ELF-1 (cell line): Measurements from ENCODE around the gene ZFPM1.
"Not testable (repeated sequence)": the region's sequence is repeated elsewhere in the genome, so short reads cannot be mapped to it uniquely, and the experiment has no call there.

Experiments
- DNase-seq: peaks from one replicate; pipeline ENCODE4 v3.0.0-alpha.2; 2016; ENCODE audit warnings: low read depth, low spot score

ZFPM1 gene

DNA sequence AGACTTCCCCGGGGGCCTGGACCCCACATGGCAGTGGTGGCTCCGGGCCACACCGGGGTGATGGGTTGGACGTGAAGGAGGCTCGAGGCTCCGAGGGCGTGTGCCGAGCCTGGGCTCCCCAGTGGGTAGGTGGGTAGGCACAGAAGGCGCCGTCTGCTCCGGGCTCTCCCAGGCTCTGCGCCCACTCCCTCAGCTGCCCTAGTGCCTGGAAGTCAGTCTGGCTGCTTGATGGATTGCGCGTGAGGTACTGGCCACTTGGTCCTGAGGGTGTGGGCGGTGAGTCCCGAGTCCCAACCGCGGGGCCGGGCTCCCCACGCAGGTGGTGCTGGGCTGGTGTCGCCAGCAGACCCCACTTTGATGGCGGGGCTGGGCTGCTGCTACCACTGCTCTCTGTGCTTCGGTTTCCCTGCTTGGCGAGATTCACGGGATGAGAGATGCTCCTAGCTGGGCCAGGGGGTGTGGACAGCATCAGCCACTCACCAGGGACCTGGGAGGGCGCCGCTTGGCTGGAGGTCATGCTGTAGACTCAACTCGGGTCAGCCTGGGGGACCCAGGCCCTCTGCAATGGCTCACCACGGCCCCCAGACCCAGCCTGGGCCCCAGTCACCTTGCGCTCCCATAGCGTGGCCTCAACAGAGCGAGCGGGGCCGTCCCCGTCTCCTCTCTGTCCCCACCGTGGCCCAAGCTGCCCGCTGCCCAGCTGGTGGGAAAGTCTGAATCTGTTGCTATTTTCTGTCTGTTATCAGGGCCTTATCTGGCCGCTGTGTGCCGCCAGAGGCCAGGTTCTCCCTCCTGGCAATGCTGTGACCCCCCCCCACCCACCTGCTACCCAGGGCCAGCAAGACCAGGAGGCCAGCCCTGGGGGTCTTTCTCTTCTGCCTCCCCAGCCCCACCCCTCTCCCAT is 26.1 kb downstream of the ZFPM1 start:
- no peak for DNase-seq

DNA sequence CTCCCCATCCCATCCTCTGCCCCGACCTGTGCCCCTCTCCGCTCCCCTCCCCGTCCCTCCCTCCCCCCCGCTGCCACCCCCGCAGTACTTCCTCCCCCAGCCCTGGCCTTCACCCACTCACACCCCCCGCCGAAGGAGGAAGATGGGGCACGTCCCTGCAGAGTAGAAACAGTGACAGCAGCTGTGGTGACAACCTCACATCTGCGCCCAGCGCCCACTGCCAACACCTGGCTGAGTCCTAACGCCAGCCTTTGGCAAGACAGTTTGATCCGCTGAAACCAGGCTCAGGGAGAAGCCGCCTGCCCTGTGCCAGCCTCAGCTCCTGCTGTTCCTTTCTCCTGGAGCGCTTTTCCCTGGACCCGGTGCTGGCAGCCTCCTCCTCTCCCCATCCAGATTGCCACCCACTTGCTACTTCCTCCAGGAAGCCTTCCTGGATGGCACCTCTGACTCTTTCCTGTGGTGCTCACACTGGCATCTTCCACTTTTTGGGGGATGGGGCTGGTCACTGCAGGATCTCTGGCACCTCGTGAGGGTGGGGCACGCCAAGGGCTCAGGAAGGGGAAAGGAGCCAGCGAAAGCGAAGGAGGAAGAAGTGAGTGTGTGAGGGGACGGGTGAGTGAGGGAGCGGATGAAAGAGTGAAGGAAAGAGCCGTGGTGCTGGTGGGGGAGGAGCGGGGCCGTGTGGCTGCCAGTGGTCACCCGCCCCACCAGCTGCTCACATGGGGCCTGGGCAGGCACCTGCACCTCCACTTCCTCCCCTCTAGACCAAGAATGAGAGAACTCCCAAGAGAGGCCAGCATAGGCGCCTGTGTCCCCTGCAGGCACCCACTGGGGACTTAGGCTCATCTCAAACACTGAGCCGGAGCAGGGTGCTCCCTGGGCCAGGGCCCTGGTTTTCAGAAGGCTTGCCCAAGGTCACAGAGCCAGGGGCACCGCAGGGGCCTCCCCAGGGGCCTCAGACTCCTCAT is 27.0 kb downstream of the ZFPM1 start:
- DNase-seq, result no peak

DNA sequence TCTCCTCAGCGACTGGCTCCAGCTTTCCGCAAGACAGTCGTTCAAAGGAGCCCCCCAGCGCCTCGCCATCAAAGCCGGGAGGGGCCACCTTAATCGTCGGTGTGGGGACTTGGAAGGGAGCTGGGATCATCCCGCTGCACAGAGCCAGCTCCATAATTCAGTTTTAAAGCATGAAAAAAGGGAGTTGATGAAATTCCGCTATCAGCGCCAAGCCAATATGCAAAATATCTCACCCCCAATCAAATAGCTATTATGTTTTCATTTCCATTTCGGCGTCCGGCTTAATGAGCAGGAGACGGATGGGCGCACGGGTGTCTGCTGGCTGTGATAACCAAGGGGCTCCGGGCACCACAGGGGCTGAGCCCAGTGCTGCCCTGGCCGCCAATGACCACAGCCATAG is 27.7 kb downstream of the ZFPM1 start:
- no peak for DNase-seq

DNA sequence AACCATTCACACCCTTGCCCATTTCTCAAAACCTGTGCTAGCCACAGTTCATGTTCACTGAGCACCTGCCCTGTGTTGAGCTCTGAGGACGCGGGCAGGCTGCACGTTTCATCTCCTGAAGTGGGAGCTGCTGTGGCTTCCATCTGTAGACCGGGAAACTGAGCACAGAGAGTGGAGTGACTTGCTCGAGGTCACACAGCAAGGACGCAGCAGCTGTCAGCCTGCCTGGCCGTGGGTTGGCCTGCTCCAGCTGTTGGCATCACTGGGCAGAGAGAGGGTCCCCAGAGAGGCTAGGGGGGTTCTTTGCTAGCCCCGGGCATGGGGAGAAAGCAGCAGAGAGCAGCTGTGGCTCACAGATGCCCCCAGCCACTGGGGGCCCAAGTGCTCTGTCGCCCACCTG is 28.8 kb downstream of the ZFPM1 start:
- no peak for DNase-seq

DNA sequence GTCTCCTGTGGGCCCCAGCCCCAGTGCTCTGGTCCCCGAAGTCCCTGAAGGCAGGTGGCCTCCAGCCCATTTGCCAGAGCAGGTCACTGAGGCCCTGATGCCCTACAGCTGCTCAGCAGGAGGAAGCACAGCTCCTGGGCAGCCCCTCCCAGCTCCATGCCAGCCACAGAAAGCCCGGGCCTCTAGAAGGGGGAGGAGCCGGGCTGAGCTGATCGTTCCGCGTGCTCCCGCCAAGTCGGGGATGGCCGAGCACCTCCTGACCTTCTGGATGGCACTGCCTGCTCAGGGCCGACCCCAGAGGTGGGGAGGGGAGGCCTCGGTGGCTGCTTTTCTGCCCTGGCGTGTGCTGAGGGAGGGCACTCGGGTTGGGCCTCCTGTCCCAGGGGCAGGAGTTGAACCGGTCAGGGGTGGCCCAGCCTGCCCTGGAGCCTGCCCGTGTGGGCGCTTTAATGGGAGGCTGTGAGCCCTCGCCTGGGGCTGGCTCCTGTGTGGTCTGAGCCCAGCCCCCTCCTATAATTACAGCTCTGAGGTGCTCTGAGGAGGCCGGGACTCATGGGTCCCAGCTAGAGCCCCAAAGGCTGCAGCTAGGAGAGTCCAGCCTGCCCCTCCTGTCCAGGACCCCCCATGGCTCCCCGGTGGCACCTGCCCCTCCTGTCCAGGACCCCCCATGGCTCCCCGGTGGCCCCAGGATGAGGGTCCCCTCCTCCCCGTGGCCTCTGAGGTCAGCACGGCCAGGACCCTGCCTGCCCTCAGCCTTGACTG is 29.7 kb downstream of the ZFPM1 start:
- DNase-seq, result peak; percentile 56

DNA sequence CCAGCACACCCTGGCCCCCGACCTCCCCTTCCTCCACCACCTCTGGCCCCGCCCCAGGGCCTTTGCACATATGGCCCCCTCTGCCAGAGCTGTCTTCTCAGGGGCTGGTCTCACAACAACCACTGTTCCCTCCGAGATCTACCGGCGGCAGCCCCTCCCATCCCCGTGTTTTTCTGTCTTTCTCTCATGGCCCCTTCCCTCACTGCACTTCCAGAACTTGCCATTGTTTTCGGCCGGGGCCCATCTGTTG is 30.2 kb downstream of the ZFPM1 start:
- no peak for DNase-seq

DNA sequence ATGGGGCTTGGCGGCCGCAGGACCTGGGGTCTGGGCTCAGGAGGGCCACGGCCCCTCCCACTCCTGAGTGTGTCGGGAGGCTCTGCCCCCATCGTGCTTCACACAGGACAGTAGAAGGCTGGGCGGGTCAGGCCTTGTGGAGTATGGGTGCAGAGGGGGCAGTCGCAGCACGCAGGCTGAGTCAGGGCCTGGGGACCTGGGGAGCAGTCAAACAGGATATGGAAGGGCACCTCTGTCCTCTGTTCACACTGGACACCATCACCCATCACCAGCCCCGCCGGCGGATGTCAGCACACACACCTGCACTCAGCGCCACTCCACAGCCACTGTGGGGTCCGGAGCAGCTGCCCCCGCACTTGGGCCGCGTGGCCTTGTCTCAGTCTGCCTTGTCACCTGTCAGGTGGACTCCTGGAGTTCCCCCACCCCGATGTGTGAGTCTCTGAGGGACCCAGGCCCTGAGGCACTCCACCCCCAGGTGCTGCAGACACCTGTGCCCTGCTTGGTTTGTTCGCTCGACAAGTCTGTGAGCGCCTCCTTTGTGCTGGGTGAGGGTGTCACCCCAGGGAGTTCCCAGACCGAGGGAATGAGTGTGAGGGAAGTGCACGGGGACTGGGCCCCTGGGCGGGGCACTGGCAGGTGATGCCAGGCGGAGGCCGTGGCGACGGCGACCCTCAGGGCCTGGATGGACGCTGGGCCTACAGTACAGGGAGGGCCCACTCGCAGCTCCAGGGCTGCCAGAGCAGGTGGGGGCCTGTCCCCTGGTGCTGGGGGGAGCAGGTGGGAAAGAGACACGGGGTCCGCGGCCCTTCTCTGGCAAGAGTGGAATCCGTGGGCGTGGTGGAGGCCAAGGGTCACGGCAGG is 31.7 kb downstream of the ZFPM1 start:
- DNase-seq, result no peak

DNA sequence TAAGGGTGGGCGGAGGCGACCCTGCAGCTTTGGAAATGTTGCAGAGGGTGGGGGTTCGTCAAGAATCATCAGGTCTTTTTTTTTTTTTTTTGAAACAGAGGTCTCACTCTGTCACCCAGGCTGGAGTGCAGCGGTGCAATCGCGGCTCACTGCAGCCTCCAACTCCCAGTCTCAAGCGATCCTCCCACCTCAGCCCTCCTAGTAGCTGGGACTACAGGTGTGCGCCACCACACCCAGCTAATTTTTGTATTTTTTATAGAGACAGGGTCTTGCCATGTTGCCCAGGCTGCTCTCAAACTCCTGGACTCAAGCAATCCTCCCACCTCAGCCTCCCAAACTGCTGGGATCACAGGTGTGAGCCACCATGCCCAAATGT is 32.3 kb downstream of the ZFPM1 start:
- not testable (repeated sequence) for DNase-seq

DNA sequence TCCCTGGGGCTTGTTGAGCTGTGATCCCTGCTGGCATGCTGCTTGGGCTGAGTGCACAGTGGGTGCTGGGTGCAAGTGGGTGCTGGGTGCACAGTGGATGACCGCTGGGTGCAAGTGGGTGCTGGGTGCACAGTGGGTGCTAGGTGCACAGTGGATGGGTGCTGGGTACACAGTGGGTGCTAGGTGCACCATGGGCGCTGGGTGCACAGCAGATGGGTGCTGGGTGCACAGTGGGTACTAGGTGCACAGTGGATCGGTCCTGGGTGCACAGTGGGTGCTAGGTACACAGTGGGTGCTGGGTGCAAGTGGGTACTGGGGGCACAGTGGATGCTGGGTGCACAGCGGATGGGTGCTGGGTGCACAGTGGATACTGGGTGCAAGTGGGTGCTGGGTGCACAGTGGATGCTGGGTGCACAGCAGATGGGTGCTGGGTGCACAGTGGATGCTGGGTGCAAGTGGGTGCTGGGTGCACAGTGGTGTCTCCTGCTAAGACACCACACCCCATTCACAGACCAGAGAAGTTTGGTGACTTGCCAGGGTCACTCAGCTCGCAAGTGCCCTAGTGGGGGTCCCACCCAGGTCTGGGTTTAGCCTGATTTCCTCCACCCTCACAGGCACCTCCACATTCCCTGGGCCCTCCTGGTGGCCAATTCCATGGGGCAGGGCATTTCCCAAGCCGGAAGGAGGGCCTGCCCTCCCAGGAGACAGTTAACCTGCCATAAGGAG is 33.5 kb downstream of the ZFPM1 start:
- DNase-seq, result no peak

DNA sequence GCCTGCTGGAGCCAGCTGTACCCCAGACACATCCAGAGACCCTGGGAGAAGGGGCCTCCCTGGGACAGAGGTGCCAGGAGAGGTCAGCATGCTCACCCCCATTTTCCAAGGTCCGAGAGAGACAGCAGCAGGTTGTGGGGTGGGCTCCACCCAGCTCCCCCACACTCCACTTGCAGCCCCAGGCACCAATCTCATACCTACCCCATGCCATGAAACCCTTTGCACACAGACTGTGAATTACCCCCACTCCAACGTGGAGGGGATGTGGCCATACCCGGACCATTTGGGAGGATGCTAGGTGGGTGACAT is 34.0 kb downstream of the ZFPM1 start:
- DNase-seq, result no peak

DNA sequence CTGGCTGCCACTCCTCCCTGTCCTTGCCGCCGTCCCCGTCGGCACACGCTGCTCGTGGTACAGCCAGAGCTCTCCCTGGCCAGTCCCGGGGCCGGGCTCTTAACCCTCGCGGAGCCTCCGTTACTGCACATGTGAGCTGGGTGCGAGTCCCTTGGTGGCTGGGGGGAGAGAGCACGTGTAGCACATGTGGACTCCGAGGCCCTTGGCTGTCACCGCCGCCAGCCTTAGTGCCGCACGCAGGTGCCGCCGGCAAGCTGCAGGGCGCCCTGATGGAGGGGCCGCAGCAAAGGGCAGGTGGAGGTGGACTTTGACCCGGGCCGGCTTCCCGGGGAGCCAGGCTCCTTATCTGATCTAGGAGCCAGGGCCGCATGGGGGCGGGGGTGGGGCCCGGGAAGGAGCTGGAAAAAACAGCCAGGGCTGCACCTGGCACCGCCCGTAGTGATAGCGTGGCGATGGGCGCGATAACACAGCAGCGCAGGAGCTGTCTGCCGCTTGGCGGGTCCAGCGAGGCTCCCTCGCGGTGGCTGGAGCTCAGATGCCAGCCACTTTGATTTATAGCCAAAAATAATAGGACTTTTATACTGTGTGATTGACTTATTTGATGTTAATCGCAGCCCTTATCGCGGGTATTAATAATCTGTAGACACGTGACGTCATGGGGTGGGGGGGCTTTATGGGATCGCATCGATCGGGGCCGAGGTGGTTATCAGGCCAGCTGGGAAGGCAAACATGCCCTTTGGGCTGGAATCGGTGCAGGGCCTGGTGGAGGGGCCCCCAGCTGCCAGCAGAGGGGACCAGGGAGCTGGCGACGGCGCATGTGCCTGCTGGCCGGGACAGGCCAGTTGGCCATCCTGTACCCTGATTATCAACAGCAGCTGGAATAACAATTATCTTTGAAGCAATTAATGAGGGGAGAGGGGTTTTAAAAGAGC is 35.1 kb downstream of the ZFPM1 start:
- DNase-seq, result no peak

DNA sequence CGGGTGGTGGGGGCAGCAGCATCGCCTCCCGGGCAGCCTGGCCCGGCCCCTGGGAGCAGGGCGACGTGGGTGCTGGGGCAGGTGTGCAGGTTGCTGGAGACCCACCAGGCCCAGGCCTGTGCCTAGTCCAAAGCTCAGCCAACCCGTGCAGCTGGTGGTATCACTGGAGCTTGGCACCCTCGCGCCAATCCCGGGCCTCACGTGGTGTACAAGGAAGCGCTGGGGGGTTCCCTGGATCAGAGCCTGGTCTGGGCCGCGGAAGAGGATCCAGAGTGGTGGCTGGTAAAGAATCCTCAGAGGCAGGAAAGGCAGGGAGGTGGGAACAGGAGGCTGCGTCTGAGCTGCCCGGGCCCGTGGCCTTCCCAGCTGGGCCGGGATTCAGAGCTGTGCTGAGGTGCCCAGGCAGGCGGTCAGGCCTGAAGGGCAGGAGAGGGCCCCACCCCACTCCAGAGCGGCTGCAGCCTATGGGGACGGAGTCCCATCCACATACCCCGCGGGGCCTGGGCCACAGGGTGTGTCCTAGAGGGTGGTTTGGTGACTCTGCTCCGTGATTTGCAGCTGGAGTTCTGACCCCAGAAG is 36.2 kb downstream of the ZFPM1 start:
- DNase-seq, result no peak

DNA sequence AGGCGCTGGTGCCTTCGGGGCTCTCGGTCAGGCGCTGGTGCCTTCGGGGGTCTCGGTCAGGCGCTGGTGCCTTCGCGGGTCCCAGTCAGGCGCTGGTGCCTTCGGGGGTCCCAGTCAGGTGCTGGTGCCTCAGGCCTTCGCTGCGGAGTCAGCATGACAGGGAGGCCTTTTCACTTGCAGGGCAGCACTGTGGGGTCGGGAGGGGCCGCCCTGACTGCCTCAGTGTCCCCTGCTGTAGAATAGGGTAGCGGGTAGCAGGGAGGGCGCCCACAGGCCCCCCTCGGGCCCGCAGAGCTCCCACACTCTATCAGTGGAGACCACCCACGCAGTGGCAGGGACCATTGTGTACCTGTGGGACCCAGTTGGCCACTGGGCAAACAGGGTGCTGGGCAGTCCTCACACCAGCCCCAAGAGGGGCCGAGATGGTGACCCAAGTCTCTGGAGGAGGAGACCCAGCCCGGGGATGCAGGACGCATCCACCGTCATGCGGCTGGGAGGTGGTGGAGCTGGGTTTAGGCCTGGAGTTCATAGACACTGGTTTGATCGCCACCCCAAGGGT is 38.0 kb downstream of the ZFPM1 start:
- DNase-seq, result no peak

DNA sequence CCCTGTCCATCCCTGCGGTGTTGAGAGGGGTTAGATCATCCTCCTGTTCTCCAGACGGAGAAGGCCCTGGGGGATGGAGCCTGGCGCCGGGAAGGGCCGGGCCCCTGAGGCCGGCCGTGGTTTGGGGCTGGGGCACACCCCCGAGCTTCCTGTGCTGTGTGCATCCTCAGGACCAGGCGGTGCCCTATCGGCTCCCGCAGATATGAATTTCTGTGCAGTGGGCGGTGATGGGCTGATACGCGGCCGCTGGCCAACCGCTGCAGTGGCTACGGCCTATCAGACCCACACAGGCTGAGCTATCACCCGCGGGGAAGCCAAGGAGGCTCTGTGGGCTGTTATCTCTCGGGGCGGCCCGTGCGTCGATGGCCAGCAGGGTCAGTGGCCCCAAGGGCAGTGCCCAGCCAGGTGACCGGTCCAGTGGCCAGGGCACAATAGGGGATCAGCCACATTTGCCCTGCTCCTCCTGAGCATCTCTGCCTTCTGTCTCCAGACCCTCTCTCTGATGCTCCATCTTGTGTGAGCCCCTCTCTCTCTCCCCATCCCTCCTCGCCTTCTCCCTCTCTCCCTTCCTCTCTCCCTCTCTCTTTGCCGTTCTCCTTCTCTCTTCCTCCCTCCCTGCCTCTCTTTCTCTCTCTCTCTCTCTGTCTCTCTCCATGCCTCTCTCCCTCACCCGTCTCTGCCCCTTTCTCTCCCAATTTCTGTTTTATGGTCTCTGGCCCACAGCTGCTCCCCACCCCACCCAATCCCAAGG is 38.7 kb downstream of the ZFPM1 start:
- no peak for DNase-seq

DNA sequence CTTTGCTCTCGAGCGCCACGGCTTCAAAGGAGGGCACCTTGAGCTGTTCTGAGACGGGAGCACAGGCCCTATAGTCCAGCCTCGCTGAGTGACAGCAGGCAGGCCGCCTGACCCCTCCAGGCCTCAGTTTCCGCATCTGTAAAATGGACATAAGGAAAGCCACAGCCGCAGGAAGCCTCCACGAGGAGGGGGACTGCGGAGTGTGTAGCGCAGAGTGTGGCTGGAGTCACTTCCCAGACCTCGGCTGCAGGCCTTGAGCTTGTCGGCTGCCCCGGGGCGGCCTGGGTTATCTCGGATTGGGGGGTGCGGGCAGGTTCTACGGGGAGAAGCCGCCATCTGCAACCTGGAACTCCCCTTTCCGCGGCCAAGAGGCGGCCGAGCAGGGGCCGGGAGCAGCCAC is 40.8 kb downstream of the ZFPM1 start:
- no peak for DNase-seq

DNA sequence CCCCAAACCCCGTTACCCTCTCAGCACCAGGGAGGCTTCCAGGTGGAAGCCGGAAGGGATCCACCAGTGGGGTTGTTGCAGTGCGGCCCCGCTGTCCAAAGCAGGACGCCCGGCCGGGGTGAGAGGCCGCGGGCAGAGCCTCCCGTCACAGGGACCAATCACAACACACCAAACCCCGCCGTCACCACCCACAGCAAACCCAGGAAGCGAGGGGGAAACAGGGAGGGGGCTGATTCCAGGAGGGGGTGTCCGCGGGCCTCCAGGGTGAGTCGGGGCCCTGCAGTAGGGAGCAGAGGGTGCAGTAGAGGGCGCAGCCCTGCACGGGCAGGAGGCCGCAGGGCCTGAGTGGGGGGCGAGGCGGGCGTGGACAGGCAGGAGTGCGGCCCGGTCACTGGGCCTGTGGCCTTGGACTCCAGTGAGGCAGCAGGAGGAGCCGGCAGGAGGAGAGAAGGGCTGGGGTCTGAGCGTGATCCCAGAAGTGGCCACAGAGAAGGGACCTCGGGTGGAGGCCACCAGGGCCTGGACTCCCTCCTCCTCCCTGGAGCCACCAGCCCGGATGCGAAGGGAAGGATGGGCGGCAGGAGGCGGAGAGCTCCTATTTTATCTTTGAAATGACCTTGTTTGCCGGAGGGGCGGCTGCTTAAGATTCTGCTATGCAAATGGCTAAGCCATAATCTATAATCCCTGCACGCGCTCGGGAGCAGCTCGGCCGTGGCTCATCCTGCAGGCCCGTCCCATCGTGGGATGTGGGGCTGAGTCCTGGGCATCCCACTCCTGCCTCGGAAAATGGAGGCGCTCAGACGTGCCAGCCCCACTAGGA is 41.5 kb downstream of the ZFPM1 start:
- DNase-seq, result peak; percentile 50

DNA sequence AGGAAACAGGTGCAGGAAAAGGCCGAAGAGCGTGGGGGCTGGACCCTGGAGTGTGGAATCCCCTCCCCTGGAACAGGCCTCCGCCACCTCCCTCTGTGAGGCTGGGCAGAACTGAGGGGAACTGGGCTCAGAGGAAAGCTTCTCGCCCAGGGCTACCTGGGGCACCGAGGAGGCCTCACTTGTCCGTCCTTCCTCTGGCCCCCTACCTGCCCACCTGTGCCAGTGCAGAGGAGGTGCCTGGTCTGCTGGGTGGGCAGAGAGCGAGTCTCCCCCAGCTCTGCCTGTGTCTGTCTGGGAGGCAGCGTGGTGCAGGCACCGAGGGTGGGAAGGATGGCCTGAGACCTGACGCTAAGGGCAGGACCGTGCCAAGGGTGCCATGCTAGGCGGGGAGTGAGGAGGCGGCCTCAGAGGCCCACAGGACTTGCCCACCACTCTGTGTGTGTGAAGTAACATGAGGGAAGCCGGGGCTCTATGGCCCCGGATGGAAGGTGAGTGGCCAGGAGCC is 42.2 kb downstream of the ZFPM1 start:
- DNase-seq, result no peak
